H1 (cell line): ENCODE data around the gene KRT24.

ENCODE experiments used
- CEBPB ChIP-seq: IDR thresholded peaks from 2 replicates; pipeline ENCODE4 v1.6.1; 2012; ENCODE audit warnings: low read depth, low read length
- CHD1 ChIP-seq: IDR thresholded peaks from 2 replicates; pipeline ENCODE4 v1.6.1; 2012; ENCODE audit warnings: low read depth, low read length, improper control_type of control experiment
- CTCF ChIP-seq, 3 experiments: IDR thresholded peaks; 1 replicate in 2 of 3; 2 replicates in 1 of 3; pipeline versions ENCODE4 v1.5.1 to v1.6.1; 2011; ENCODE audit warnings: low read length in 3 of 3, mild to moderate bottlenecking in 3 of 3, inconsistent platforms in 2 of 3, low read depth in 1 of 3, moderate library complexity in 1 of 3; ENCODE audit not compliant: insufficient read depth in 1 of 3; ENCODE audit errors: control extremely low read depth in 1 of 3
- EZH2 ChIP-seq: fragments of 200-600 bp; sonication (generic); IDR thresholded peaks from 2 replicates; pipeline ENCODE4 v1.7.1; 2012; ENCODE audit warnings: low read depth, mild to moderate bottlenecking, moderate library complexity, low read length, inconsistent platforms; ENCODE audit not compliant: severe bottlenecking
- HDAC2 ChIP-seq, 2 experiments: fragments of 300-600 bp in 1 of 2; sonication (generic) in 1 of 2; IDR thresholded peaks; 2 replicates each; pipeline ENCODE4 v1.6.1; 2011 to 2012; ENCODE audit warnings: low read depth in 2 of 2, low read length in 2 of 2, mild to moderate bottlenecking in 2 of 2, moderate library complexity in 2 of 2, borderline replicate concordance in 1 of 2, inconsistent platforms in 1 of 2
- POLR2A ChIP-seq, 2 experiments: IDR thresholded peaks; 1 replicate in 1 of 2; 2 replicates in 1 of 2; pipeline ENCODE4 v1.6.1; 2011; ENCODE audit warnings: low read depth in 2 of 2, low read length in 2 of 2, mild to moderate bottlenecking in 2 of 2; ENCODE audit errors: control extremely low read depth in 1 of 2
- RFX5 ChIP-seq: IDR thresholded peaks from 2 replicates; pipeline ENCODE4 v1.6.1; 2011; ENCODE audit warnings: low read depth, low read length, improper control_type of control experiment, borderline replicate concordance
- SUZ12 ChIP-seq: fragments of 200-600 bp; sonication (generic); IDR thresholded peaks from 2 replicates; pipeline ENCODE4 v1.6.1; 2012; ENCODE audit warnings: mild to moderate bottlenecking, inconsistent platforms, low read length, moderate library complexity, mixed read lengths
- TBP ChIP-seq: IDR thresholded peaks from 2 replicates; pipeline ENCODE4 v1.6.1; 2011; ENCODE audit warnings: low read depth, low read length, improper control_type of control experiment
- YY1 ChIP-seq: IDR thresholded peaks from 2 replicates; pipeline ENCODE4 v1.6.1; 2011; ENCODE audit warnings: low read depth, mild to moderate bottlenecking, low read length
- TF ChIP-seq, protein P1 (sequence below): IDR thresholded peaks from 2 replicates; pipeline ENCODE4 v1.6.1; 2012; ENCODE audit warnings: inconsistent platforms

DNA sequence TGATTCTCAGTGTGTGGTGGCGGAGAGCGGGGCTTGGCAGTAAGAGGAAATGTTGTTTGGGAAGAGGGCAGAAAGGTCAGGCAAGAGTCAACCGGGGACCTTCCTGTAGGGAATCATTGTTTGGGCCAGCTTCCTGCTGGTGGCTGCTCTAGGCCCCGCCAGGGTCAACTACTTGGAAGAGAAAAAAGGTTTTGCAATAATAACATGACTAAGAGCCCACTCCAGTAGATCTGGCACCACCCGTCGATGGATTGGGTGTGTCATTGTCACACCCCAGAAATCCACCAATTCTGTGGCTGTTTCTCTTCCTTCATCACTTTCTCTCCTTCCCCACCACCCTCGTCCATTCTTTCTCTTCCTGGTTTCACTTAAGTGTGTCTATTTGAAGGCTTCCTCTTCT, 4.2 kb upstream of the KRT24 start:
- TF ChIP-seq CTCF (IDR thresholded peaks at IDR 0.05; ENCODE audit: control extremely low read depth in 1 of 3, insufficient read depth in 1 of 3, low read depth in 1 of 3, low read length in 3 of 3): no peak
- TF ChIP-seq, protein P1, sequence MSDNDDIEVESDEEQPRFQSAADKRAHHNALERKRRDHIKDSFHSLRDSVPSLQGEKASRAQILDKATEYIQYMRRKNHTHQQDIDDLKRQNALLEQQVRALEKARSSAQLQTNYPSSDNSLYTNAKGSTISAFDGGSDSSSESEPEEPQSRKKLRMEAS: no peak
- no peak for TF ChIP-seq EZH2
- no peak for TF ChIP-seq YY1
- no peak for TF ChIP-seq TBP
- TF ChIP-seq RFX5: no peak
- no peak for TF ChIP-seq POLR2A (IDR thresholded peaks at IDR 0.05; ENCODE audit: control extremely low read depth in 1 of 2, low read depth in 2 of 2, low read length in 2 of 2)
- TF ChIP-seq SUZ12: no peak
- no peak for TF ChIP-seq HDAC2 (IDR thresholded peaks at IDR 0.05; ENCODE audit: borderline replicate concordance in 1 of 2, low read depth in 2 of 2, low read length in 2 of 2)
- TF ChIP-seq CEBPB: no peak
- TF ChIP-seq CHD1: no peak
